IMR-90 (cell line): ENCODE measurements around the gene TBX1.

Experiments
- BHLHE40 ChIP-seq: fragments of 150-350 bp; IDR thresholded peaks from 2 replicates; pipeline ENCODE4 v1.6.1; 2016; ENCODE audit warnings: mild to moderate bottlenecking, low read depth, low read length
- CEBPB ChIP-seq: IDR thresholded peaks from 2 replicates; pipeline ENCODE4 v1.6.1; 2012; ENCODE audit warnings: low read depth, low read length, improper control_type of control experiment
- CTCF ChIP-seq: conservative IDR thresholded peaks from 2 replicates; pipeline ENCODE4 v1.5.1; 2012; ENCODE audit warnings: mild to moderate bottlenecking, low read depth, low read length, improper control_type of control experiment
- ELK1 ChIP-seq: fragments of 150-350 bp; IDR thresholded peaks from 2 replicates; pipeline ENCODE4 v1.6.1; 2016; ENCODE audit warnings: low read depth, mild to moderate bottlenecking, low read length, moderate library complexity, borderline replicate concordance
- MAFK ChIP-seq: IDR thresholded peaks from 2 replicates; pipeline ENCODE4 v1.6.1; 2012; ENCODE audit warnings: low read depth, low read length, improper control_type of control experiment
- MXI1 ChIP-seq: IDR thresholded peaks from 2 replicates; pipeline ENCODE4 v1.6.1; 2012; ENCODE audit warnings: low read depth, mild to moderate bottlenecking, low read length, moderate library complexity, borderline replicate concordance
- NFE2L2 ChIP-seq: fragments of 150-350 bp; IDR thresholded peaks from 2 replicates; pipeline ENCODE4 v1.6.1; 2016; ENCODE audit warnings: low read depth, mild to moderate bottlenecking, low read length
- POLR2A ChIP-seq: IDR thresholded peaks from 2 replicates; pipeline ENCODE4 v1.6.1; 2012; ENCODE audit warnings: mild to moderate bottlenecking, low read depth, low read length
- RAD21 ChIP-seq: IDR thresholded peaks from 2 replicates; pipeline ENCODE4 v1.6.1; 2012; ENCODE audit warnings: low read length, improper control_type of control experiment
- RFX5 ChIP-seq: IDR thresholded peaks from 2 replicates; pipeline ENCODE4 v1.8.0; 2012; ENCODE audit warnings: low read depth, mild to moderate bottlenecking, low read length, moderate library complexity
- SMC3 ChIP-seq: fragments of 150-350 bp; IDR thresholded peaks from 2 replicates; pipeline ENCODE4 v1.6.1; 2016; ENCODE audit warnings: low read depth, mild to moderate bottlenecking, antibody characterized with exemption, low read length, moderate library complexity
- USF2 ChIP-seq: fragments of 150-350 bp; IDR thresholded peaks from 2 replicates; pipeline ENCODE4 v1.6.1; 2017; ENCODE audit warnings: mild to moderate bottlenecking, antibody characterized with exemption, low read length, low read depth

GRCh38 chr22:19764299-19764593, 3.7 kb downstream of the TBX1 start:
- no peak for TF ChIP-seq ELK1
- TF ChIP-seq POLR2A = no peak
- TF ChIP-seq USF2 = no peak
- TF ChIP-seq CTCF = no peak
- TF ChIP-seq SMC3 = no peak
- TF ChIP-seq RAD21 = no peak
- TF ChIP-seq RFX5 = no peak
- TF ChIP-seq NFE2L2 = no peak
- TF ChIP-seq BHLHE40 = no peak
- no peak for TF ChIP-seq MXI1
- TF ChIP-seq CEBPB = no peak
- no peak for TF ChIP-seq MAFK
